Lung (tissue), 12 donors: ENCODE measurements around the gene ADAMTS18. TPM values are rescaled to one million over a fixed set of nuclear protein-coding genes. Genes with fewer than 3 reads are reported as not detected.

Experiments used
- ATAC-seq: fragments of 200-7000 bp; cut with Tn5 transposase; one replicate; pipeline ENCODE4 v1.9.1; 2020; ENCODE audit warnings: moderate number of reproducible peaks; ENCODE audit not compliant: insufficient read depth, low FRiP score
- DNase-seq, 3 donors: peaks; one replicate each; pipeline ENCODE4 v3.0.0-alpha.2; 2013 to 2017
- H3K27ac ChIP-seq, 2 donors: one replicate each; pipeline ENCODE4 v1.5.1; 2013; ENCODE audit warnings: mild to moderate bottlenecking in 2 of 2, moderate library complexity in 2 of 2, control low read depth in 1 of 2, inconsistent platforms in 1 of 2, low read depth in 1 of 2, low read length in 1 of 2
- H3K27me3 ChIP-seq, 3 donors: one replicate each; pipeline ENCODE4 v1.5.1; 2013; ENCODE audit warnings: low read length in 2 of 3; ENCODE audit not compliant: control insufficient read depth in 3 of 3, insufficient read depth in 3 of 3
- H3K36me3 ChIP-seq, 4 donors: one replicate each; pipeline ENCODE4 v1.5.1; 2013; ENCODE audit warnings: low read length in 4 of 4, mild to moderate bottlenecking in 1 of 4, moderate library complexity in 1 of 4; ENCODE audit not compliant: control insufficient read depth in 4 of 4, insufficient read depth in 4 of 4
- H3K4me1 ChIP-seq, 5 donors: one replicate each; pipeline ENCODE4 v1.5.1; 2013; ENCODE audit warnings: low read length in 5 of 5, mild to moderate bottlenecking in 2 of 5, moderate library complexity in 1 of 5; ENCODE audit not compliant: control insufficient read depth in 5 of 5, insufficient read depth in 5 of 5
- H3K4me3 ChIP-seq: one replicate; pipeline ENCODE4 v1.5.1; 2013; ENCODE audit warnings: mild to moderate bottlenecking, control low read depth, moderate library complexity
- H3K9ac ChIP-seq, 2 donors: one replicate each; pipeline ENCODE4 v1.5.1; 2013; ENCODE audit warnings: low read length in 2 of 2, control low read depth in 1 of 2; ENCODE audit not compliant: insufficient read depth in 1 of 2
- H3K9me3 ChIP-seq, 4 donors: one replicate each; pipeline ENCODE4 v1.5.1; 2013; ENCODE audit warnings: low read length in 3 of 4, mild to moderate bottlenecking in 1 of 4, moderate library complexity in 1 of 4; ENCODE audit not compliant: control insufficient read depth in 4 of 4, insufficient read depth in 3 of 4
- CTCF ChIP-seq: IDR thresholded peaks from 2 replicates; pipeline ENCODE4 v1.5.1; 2012; ENCODE audit warnings: mild to moderate bottlenecking; ENCODE audit errors: control extremely low read depth, extremely low read depth
- WGBS, 2 donors: extraction: QIAGEN DNeasy Blood & Tissue Kit; methylation state at CpG; one replicate each; pipeline ENCODE4 v1.1.7; 2013; 5-methylcytosine and 5-hydroxymethylcytosine counted together
- polyA plus RNA-seq, 2 donors: library from polyadenylated mRNA; stranded (reverse); fragments of 200-250 nt; gene quantifications; one replicate each; pipeline ENCODE4 v1.2.1, GENCODE V29; 2013
- total RNA-seq, 2 donors: library from RNA; depleted of rRNA in 1 of 2; stranded (reverse); fragments of >200 nt in 1 of 2; gene quantifications; one replicate each; pipeline ENCODE4 v1.2.1, GENCODE V29; 2014 to 2021
- donor health status: control.
- donor health status: control.
- donor health status: Bipolar disorder and iron deficiency.
- donor health status: healthy.
- donor health status: DM: yes; HTN: yes; CAD: no.

The ADAMTS18 gene
- total and polyA plus RNA-seq, 4 donors = 0.02 to 0.82 TPM; not detected in 2

GRCh38 chr16:77304134-77304533, 130.7 kb downstream of the ADAMTS18 start:
- Histone ChIP-seq H3K4me1 (peaks cover 0 to 4% (median 0%) of the 10 kb centered on the region in 5 donors), H3K4me3 (no peak overlapping the region), H3K27me3 (no peaks in the 10 kb centered on the region), H3K36me3 (no peaks in the 10 kb centered on the region), H3K27ac (no peak overlapping the region), H3K9me3 (no peaks in the 10 kb centered on the region), H3K9ac (no peak overlapping the region)
- DNase-seq (no peak), ATAC-seq (no peak)
- TF ChIP-seq CTCF = no peak
- 96 to 97% methylated on average over 2 of the region's 2 CpGs for WGBS, 2 donors

GRCh38 chr16:77302674-77303073, 132.2 kb downstream of the ADAMTS18 start:
- ATAC-seq (no peak), DNase-seq (no peak)
- Histone ChIP-seq H3K27me3 (no peaks in the 10 kb centered on the region), H3K9ac (no peak overlapping the region), H3K4me3 (no peak overlapping the region), H3K36me3 (no peaks in the 10 kb centered on the region), H3K9me3 (no peaks in the 10 kb centered on the region), H3K27ac (no peak overlapping the region), H3K4me1 (peaks cover 0 to 4% (median 0%) of the 10 kb centered on the region in 5 donors)
- TF ChIP-seq CTCF = no peak
- WGBS, 2 donors = 80% methylated on average over 1 of the region's 1 CpG

- peaks cover 0 to 4% (median 0%) of the 10 kb centered on the region in 5 donors for H3K4me1 ChIP-seq
- TF ChIP-seq CTCF = no peak
- H3K9me3 ChIP-seq = no peaks in the 10 kb centered on the region
- ATAC-seq (no peak), DNase-seq (no peak)
- no peaks in the 10 kb centered on the region for H3K27me3 ChIP-seq
- no peak overlapping the region for H3K4me3 ChIP-seq
- H3K27ac ChIP-seq = no peak overlapping the region
- H3K36me3 ChIP-seq = no peaks in the 10 kb centered on the region
- 94 to 95% methylated on average over 5 of the region's 5 CpGs for WGBS, 2 donors
- no peak overlapping the region for H3K9ac ChIP-seq
These were observed 132.6 kb downstream of the ADAMTS18 start for GRCh38 chr16:77302249-77302648.

GRCh38 chr16:77300256-77300655, 134.6 kb downstream of the ADAMTS18 start:
- H3K27me3 ChIP-seq = no peaks in the 10 kb centered on the region
- no peak overlapping the region for H3K9ac ChIP-seq
- H3K9me3 ChIP-seq = no peaks in the 10 kb centered on the region

More at GRCh38 chr16:77300256-77300655, 134.6 kb downstream of the ADAMTS18 start:
- DNase-seq (no peak), ATAC-seq (no peak)
- H3K4me1 ChIP-seq = peaks cover 0 to 3% (median 0%) of the 10 kb centered on the region in 5 donors
- H3K36me3 ChIP-seq = no peaks in the 10 kb centered on the region
- no peak for TF ChIP-seq CTCF
- no peak overlapping the region for H3K27ac ChIP-seq
- WGBS, 2 donors = 77 to 89% methylated on average over 3 of the region's 3 CpGs
- no peak overlapping the region for H3K4me3 ChIP-seq
